ENCODE data around the gene ARID5A.

- TF ChIP-seq, protein P1, sequence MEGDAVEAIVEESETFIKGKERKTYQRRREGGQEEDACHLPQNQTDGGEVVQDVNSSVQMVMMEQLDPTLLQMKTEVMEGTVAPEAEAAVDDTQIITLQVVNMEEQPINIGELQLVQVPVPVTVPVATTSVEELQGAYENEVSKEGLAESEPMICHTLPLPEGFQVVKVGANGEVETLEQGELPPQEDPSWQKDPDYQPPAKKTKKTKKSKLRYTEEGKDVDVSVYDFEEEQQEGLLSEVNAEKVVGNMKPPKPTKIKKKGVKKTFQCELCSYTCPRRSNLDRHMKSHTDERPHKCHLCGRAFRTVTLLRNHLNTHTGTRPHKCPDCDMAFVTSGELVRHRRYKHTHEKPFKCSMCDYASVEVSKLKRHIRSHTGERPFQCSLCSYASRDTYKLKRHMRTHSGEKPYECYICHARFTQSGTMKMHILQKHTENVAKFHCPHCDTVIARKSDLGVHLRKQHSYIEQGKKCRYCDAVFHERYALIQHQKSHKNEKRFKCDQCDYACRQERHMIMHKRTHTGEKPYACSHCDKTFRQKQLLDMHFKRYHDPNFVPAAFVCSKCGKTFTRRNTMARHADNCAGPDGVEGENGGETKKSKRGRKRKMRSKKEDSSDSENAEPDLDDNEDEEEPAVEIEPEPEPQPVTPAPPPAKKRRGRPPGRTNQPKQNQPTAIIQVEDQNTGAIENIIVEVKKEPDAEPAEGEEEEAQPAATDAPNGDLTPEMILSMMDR (IDR thresholded peaks at IDR 0.05): no peak
- TF ChIP-seq EP300 (IDR thresholded peaks at IDR 0.05) (no peak), POLR2A (IDR thresholded peaks at IDR 0.05) (no peak), POLR2AphosphoS5 (IDR thresholded peaks at IDR 0.05) (no peak)
Observed at GRCh38 chr2:96541398-96542152, 5.0 kb downstream of the ARID5A start.
